Measurements from ENCODE around the gene CXorf51B.
"Not testable (repeated sequence)": the region's sequence is repeated elsewhere in the genome, so short reads cannot be mapped to it uniquely, and the experiment has no call there.

Gene CXorf51B

GRCh38 chrX:146809471-146809870 lies at the start of gene CXorf51B:
Gene CXorf51B (plus strand): TSS chrX:146809771. CDS start chrX:146809792, 21 bp downstream.
- not testable (repeated sequence) for DNase-seq

DNA sequence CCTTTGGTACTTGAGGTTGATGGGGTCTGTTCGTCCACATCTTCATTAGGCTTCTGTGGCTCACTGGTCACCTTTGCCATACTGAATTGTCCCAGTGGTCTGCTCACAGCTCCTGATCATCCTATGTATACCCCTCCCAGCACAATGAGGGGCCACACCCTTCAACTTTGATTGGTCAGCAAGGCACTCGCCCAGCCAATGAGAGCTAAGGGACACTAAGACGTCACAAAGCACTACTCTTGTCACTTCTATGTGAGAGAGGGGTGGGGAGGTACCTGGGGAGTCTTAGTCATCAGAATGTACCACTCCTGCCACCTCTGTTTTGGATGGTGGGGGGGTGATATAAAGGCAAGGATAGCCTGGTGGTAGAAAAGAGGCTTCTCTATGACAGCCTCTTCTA lies 5.1 kb downstream of the CXorf51B start, which contains the start of gene CXorf51A:
TSS of gene CXorf51A (minus strand) at position 101 of the 400 bp plus-strand sequence. CDS start at position 80, 21 bp downstream.
- DNase-seq, result not testable (repeated sequence)

DNA sequence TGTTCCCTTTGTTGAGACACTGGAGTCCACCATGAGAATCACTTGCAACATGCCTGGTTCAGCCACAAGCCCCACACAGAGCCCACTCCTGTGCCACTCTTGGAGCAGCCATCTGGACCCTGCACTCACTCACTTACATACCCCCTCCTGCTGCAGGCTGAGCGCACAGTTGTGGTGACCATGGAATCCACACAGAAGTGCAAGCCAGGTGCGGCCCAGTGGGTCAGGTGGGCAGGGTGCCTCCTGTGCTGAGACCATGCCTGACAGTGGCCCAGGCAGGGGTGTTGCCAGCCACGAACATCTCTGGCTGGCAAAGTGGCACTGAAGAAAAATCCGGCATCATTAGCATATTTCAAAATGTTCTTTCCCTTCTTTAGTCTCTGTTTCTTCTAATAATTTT lies 22.4 kb downstream of the CXorf51B start:
- no peak for DNase-seq

DNA sequence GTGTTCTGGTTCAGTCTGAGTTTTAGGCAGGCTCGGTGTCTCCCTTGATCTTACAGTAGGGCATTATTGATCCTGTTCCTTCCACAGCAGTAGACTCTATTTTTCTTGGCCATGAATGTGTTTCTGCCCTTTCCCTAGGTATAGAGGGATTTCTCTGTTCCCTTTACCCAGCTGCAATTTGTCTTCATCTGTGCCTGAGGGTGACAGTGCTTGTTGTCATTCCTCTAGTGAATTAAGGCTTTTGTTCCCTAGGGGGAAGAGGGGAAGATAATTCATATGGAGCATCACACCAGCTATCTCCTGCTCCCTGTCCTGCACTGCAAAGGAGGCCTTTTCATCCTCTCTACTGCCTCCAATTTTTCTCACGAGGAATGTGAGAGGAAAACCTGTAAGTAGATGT lies 44.7 kb downstream of the CXorf51B start:
- no peak for DNase-seq

All from activated CD4-positive, alpha-beta T cell treated with anti-CD3 and anti-CD28 coated beads, Interleukin-2, amount 50 U/mL, for 1 hour (primary cell).